VCaP (cell line): ENCODE results near the gene ANKMY1.

Experiments
- H3K27ac ChIP-seq: fragments of 450-650 bp; 2 replicates; pipeline ENCODE4 v1.5.1; 2017
- TF ChIP-seq, protein P1 (sequence below): fragments of 450-650 bp; conservative IDR thresholded peaks from 2 replicates; pipeline ENCODE4 v1.5.1; 2017; ENCODE audit warnings: mild to moderate bottlenecking, moderate library complexity

The ANKMY1 gene

GRCh38 chr2:240507778-240508251 lies 50.0 kb downstream of the ANKMY1 start:
- TF ChIP-seq, protein P1, sequence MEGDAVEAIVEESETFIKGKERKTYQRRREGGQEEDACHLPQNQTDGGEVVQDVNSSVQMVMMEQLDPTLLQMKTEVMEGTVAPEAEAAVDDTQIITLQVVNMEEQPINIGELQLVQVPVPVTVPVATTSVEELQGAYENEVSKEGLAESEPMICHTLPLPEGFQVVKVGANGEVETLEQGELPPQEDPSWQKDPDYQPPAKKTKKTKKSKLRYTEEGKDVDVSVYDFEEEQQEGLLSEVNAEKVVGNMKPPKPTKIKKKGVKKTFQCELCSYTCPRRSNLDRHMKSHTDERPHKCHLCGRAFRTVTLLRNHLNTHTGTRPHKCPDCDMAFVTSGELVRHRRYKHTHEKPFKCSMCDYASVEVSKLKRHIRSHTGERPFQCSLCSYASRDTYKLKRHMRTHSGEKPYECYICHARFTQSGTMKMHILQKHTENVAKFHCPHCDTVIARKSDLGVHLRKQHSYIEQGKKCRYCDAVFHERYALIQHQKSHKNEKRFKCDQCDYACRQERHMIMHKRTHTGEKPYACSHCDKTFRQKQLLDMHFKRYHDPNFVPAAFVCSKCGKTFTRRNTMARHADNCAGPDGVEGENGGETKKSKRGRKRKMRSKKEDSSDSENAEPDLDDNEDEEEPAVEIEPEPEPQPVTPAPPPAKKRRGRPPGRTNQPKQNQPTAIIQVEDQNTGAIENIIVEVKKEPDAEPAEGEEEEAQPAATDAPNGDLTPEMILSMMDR = no peak
- H3K27ac ChIP-seq = no peak overlapping the region

DNA sequence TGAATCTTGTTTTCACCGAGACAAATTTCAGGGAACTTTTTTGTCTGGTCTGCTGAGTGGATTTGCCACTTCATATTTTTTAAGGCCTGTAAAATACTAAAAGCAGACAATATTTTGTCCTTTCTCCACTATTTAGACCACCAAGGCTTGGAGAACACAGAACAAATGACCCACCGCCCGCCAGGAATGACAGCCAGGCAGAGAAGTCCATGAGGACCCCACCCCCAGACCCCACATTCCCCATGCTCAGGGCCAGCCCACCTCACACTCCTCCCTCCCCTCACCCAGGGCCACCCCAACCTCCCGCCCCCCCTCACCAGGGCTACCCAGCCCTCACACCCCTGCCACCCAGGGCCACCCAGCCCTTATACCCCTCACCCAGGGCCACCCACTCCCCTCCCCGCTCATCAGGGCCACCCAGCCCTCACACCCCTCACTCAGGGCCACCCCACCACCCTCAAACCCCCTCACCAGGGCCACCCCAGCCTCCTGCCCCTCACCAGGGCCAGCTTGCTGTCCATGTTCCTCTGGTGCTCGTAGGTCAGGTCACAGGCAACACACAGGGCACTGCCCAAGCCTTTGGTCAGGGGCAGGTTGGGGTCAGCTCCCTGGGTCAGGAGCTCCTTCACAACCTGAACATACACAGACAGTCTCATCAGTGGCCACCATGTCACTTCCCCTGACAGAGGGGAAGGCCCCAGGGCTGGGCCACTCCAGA lies 50.6 kb downstream of the ANKMY1 start:
- TF ChIP-seq, protein P1 = no peak

GRCh38 chr2:240506406-240507059 lies 51.3 kb downstream of the ANKMY1 start:
- TF ChIP-seq, protein P1 = no peak
- H3K27ac ChIP-seq = no peak overlapping the region

More for the DNA sequence above, 50.6 kb downstream of the ANKMY1 start:
- no peak overlapping the region for H3K27ac ChIP-seq

GRCh38 chr2:240505910-240506309 lies 51.9 kb downstream of the ANKMY1 start:
- H3K27ac ChIP-seq = no peak overlapping the region

DNA sequence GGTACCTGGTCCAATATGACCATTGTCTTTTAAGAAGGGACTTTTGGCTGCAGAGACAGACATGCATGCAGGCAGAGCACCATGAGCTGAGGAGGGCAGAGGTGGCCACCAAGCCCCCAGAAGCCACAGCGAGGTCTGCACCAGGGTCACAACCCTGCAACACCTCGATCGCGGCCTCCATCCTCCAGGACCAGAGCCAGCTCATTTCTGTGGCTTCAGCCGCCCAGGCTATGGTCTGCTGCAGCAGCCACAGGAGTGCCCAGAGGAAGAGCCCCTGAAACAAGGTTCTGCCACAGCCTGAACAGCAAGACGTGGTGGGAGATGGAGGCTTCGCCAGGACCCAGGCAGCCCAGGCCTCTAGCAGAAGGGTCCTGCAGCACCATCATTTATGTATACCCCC lies 53.9 kb downstream of the ANKMY1 start:
- TF ChIP-seq, protein P1 = no peak
- no peak overlapping the region for H3K27ac ChIP-seq

More at GRCh38 chr2:240505910-240506309, 51.9 kb downstream of the ANKMY1 start:
- TF ChIP-seq, protein P1 = no peak

DNA sequence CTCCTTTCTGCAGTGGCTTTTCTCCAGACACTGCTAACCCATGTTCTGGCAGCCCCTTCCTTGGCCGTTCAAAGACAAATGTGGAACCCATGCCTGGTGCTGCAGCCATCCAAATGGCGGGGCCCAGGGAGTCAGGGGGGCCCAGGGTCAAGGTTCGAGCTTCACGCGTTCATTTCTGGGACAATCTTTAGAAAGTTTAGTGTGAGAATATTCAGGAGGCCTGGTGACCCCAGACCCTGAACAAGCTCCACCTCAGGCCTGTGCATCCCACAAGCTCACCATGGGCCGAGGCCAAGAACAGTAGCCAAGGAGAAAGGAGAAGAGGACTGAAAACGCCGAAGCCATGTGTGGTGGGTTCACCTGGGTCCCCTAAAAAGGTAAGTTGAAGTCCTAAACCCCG lies 54.4 kb downstream of the ANKMY1 start:
- TF ChIP-seq, protein P1 = no peak
- H3K27ac ChIP-seq = no peak overlapping the region

DNA sequence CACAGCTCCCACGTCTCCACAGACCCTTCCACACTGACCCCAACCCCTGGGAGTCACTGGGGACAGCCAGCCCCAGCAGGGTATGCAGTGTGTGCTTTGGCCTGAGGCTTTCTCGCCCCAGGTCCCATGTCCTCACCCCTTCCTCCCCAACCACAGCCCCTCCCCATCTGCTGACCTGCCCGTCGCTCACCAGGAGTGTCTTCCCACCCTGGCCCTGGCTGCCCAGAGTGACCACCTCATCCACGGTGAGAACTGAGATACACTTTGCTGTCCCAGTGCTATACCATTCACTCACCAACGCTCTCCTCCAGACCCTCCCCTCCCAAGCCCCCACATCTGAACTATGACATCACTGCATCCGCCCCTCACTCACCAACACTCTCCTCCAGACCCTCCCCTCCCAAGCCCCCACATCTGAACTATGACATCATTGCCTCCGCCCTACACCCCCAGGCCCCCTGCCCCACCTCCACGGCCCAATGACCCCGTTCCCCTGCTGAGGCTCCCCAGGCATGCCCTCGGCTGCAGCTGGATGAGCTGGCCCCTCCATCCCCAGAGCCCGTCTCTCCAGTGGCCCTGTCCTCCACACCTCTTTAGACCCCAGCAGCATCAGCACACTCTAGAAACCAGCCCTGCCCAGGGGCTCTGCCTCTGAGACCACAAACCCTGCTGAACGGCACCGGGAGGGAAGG lies 55.2 kb downstream of the ANKMY1 start:
- TF ChIP-seq, protein P1 = no peak
- no peak overlapping the region for H3K27ac ChIP-seq
